ENCODE results near the gene ZDBF2. TPM values are rescaled to one million over a fixed set of nuclear protein-coding genes. Genes with fewer than 3 reads are reported as not detected.

The ZDBF2 gene
- total and polyA plus RNA-seq, 2 donors (not counting 1 experiment from before 2014, with no cell fraction given) = 1.8 to 16.5 TPM

DNA sequence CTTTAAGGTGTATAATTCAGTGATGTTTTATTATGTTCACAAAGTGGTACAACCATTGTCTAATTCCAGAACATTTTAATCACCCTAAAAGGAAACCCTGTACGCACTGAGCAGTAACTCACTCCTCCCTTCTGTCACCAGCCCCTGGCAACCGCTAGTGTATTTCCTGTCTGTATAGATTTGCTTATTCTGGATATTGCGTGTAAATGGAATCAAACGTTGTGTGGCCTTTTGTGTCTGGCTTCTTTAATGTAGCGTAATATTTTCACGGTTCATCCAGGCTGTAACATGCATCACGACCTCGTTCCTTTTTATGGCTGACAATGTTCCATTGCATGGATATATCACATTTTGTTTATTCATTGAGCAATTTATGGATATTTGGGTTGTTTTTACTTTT lies 8.3 kb downstream of the ZDBF2 start:
- Histone ChIP-seq H2AFZ (ENCODE audit: insufficient read depth, low read depth, low read length, poor library complexity, severe bottlenecking) (no peak overlapping the region), H3K4me3 (ENCODE audit: control extremely low read depth in 1 of 5, extremely low read depth in 1 of 5, insufficient read depth in 1 of 5, low read depth in 2 of 5, low read length in 4 of 5) (no peak overlapping the region), H4K20me1 (ENCODE audit: control insufficient read depth, insufficient read depth, low read length, poor library complexity, severe bottlenecking) (no peaks in the 10 kb centered on the region), H3K4me1 (ENCODE audit: control insufficient read depth in 2 of 2, insufficient read depth in 2 of 2, low read length in 2 of 2) (no peaks in the 10 kb centered on the region), H3K9me3 (ENCODE audit: control extremely low read depth in 1 of 3, control insufficient read depth in 2 of 3, insufficient read depth in 1 of 3, low read length in 2 of 3) (peaks cover 0 to 7% (median 3%) of the 10 kb centered on the region in 3 donors), H3K79me2 (ENCODE audit: control insufficient read depth, insufficient read depth, low read length) (peaks cover 11% of the 10 kb centered on the region), H3K9ac (ENCODE audit: low read length) (no peak overlapping the region), H3K27me3 (replicated peaks in 1 of 4; ENCODE audit: control extremely low read depth in 1 of 4, control insufficient read depth in 3 of 4, insufficient read depth in 4 of 4, low read length in 3 of 4) (peaks cover 0 to 4% (median 2%) of the 10 kb centered on the region in 4 experiments), H3K27ac (ENCODE audit: low read length in 2 of 2) (no peak overlapping the region), H3K36me3 (replicated peaks in 1 of 2; ENCODE audit: control extremely low read depth in 1 of 2, control insufficient read depth in 1 of 2, extremely low read depth in 1 of 2, insufficient read depth in 2 of 2, low read length in 1 of 2) (no peaks in the 10 kb centered on the region), H3K4me2 (replicated peaks; ENCODE audit: low read depth, low read length, poor library complexity, severe bottlenecking) (no peak overlapping the region)
- CTCF ChIA-PET = no interaction called here
- Mint-ChIP-seq H3K9me3 (ENCODE audit: insufficient read depth) (peaks cover 8% of the 10 kb centered on the region), H3K27me3 (peaks cover 16% of the 10 kb centered on the region), H3K4me1 (no peaks in the 10 kb centered on the region), H3K4me3 (no peak overlapping the region), H3K27ac (no peak overlapping the region)
- no peak for DNase-seq
- ATAC-seq (ENCODE audit: low read depth) = no peak
- 87% methylated on average over 4 of the region's 8 CpGs for WGBS (ENCODE audit: insufficient coverage)
- POLR2A ChIA-PET = no interaction called here
- intact Hi-C loops (cut with micrococcal nuclease) = no loop called here
- no peak for TF ChIP-seq EZH2 (IDR thresholded peaks at IDR 0.05; ENCODE audit: borderline replicate concordance, insufficient read depth, low read depth, low read length, poor library complexity, severe bottlenecking)
- TF ChIP-seq, protein P1, sequence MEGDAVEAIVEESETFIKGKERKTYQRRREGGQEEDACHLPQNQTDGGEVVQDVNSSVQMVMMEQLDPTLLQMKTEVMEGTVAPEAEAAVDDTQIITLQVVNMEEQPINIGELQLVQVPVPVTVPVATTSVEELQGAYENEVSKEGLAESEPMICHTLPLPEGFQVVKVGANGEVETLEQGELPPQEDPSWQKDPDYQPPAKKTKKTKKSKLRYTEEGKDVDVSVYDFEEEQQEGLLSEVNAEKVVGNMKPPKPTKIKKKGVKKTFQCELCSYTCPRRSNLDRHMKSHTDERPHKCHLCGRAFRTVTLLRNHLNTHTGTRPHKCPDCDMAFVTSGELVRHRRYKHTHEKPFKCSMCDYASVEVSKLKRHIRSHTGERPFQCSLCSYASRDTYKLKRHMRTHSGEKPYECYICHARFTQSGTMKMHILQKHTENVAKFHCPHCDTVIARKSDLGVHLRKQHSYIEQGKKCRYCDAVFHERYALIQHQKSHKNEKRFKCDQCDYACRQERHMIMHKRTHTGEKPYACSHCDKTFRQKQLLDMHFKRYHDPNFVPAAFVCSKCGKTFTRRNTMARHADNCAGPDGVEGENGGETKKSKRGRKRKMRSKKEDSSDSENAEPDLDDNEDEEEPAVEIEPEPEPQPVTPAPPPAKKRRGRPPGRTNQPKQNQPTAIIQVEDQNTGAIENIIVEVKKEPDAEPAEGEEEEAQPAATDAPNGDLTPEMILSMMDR (IDR thresholded peaks at IDR 0.05) = no peak

DNA sequence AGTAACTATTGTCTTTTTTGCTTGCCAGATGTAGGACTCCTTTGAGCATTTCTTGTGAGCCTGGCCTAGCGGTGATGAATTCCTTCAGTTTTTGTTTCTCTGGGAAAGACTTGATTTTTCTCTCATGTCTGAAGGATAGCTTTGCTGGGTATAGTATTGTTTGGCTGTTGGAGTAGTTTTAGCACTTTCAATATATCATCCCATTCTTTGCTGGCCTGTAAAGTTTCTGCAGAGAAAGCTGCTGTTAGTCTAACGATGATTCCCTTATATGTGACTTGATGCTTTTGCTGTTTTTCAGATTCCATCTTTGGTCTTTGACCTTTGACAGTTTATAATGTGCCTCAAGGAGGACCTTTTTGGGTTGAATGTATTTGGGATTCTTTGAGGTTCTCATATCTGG lies 12.7 kb downstream of the ZDBF2 start:
- no peaks in the 10 kb centered on the region for H3K27me3 ChIP-seq (replicated peaks in 1 of 4; ENCODE audit: control extremely low read depth in 1 of 4, control insufficient read depth in 3 of 4, insufficient read depth in 4 of 4, low read length in 3 of 4)
- ChIA-PET POLR2A (no interaction called here), CTCF (no interaction called here)
- no peak for DNase-seq
- H3K4me2 ChIP-seq (replicated peaks; ENCODE audit: low read depth, low read length, poor library complexity, severe bottlenecking) = no peak overlapping the region
- no peak overlapping the region for H3K9ac ChIP-seq (ENCODE audit: low read length)
- H3K79me2 ChIP-seq (ENCODE audit: control insufficient read depth, insufficient read depth, low read length) = peaks cover 16% of the 10 kb centered on the region
- no CpG with 5 or more reads among the region's 2 CpGs for WGBS (ENCODE audit: insufficient coverage)
- no peaks in the 10 kb centered on the region for H3K36me3 ChIP-seq (replicated peaks in 1 of 2; ENCODE audit: control extremely low read depth in 1 of 2, control insufficient read depth in 1 of 2, extremely low read depth in 1 of 2, insufficient read depth in 2 of 2, low read length in 1 of 2)
- intact Hi-C loops (cut with micrococcal nuclease) = no loop called here
- no peak overlapping the region for H3K4me3 Mint-ChIP-seq
- H3K9me3 Mint-ChIP-seq (ENCODE audit: insufficient read depth) = peaks cover 8% of the 10 kb centered on the region
- H3K4me1 ChIP-seq (ENCODE audit: control insufficient read depth in 2 of 2, insufficient read depth in 2 of 2, low read length in 2 of 2) = no peaks in the 10 kb centered on the region
- no peak overlapping the region for H3K27ac ChIP-seq (ENCODE audit: low read length in 2 of 2)
- TF ChIP-seq, protein P1 (IDR thresholded peaks at IDR 0.05) = no peak
- TF ChIP-seq EZH2 (IDR thresholded peaks at IDR 0.05; ENCODE audit: borderline replicate concordance, insufficient read depth, low read depth, low read length, poor library complexity, severe bottlenecking) = no peak
- no peak overlapping the region for H3K4me3 ChIP-seq (ENCODE audit: control extremely low read depth in 1 of 5, extremely low read depth in 1 of 5, insufficient read depth in 1 of 5, low read depth in 2 of 5, low read length in 4 of 5)
- H4K20me1 ChIP-seq (ENCODE audit: control insufficient read depth, insufficient read depth, low read length, poor library complexity, severe bottlenecking) = peaks cover 6% of the 10 kb centered on the region
- peaks cover 5% of the 10 kb centered on the region for H3K27me3 Mint-ChIP-seq
- ATAC-seq (ENCODE audit: low read depth) = no peak
- H3K9me3 ChIP-seq (ENCODE audit: control extremely low read depth in 1 of 3, control insufficient read depth in 2 of 3, insufficient read depth in 1 of 3, low read length in 2 of 3) = peaks cover 0 to 19% (median 7%) of the 10 kb centered on the region in 3 donors
- H3K4me1 Mint-ChIP-seq = no peaks in the 10 kb centered on the region
- no peak overlapping the region for H3K27ac Mint-ChIP-seq
- H2AFZ ChIP-seq (ENCODE audit: insufficient read depth, low read depth, low read length, poor library complexity, severe bottlenecking) = no peak overlapping the region

All from B cell (primary cell).